Fibroblast of skin of scalp (primary cell): ENCODE results near the gene OSBPL7.

Experiments
- DNase-seq: peaks from one replicate; pipeline ENCODE4 v3.0.0-alpha.2; 2013

OSBPL7 gene

GRCh38 chr17:47823519-47823918 is 1.9 kb upstream of the OSBPL7 start:
- no peak for DNase-seq

- no peak for DNase-seq
Observed at GRCh38 chr17:47822785-47823184, 1.2 kb upstream of the OSBPL7 start.

GRCh38 chr17:47821031-47821423 is 567 bp downstream of the OSBPL7 start:
- DNase-seq = no peak

GRCh38 chr17:47820033-47820789 is 1.4 kb downstream of the OSBPL7 start:
- no peak for DNase-seq

- DNase-seq = no peak
Observed at GRCh38 chr17:47819475-47819874, 2.1 kb downstream of the OSBPL7 start.

GRCh38 chr17:47818002-47818695 is 3.4 kb downstream of the OSBPL7 start:
- no peak for DNase-seq

- DNase-seq = no peak
Observed at GRCh38 chr17:47816947-47817346, 4.6 kb downstream of the OSBPL7 start.

GRCh38 chr17:47816111-47816735 is 5.4 kb downstream of the OSBPL7 start:
- no peak for DNase-seq

- no peak for DNase-seq
Observed at GRCh38 chr17:47815106-47815918, 6.3 kb downstream of the OSBPL7 start.

- no peak for DNase-seq
Observed at GRCh38 chr17:47813512-47814031, 8.0 kb downstream of the OSBPL7 start.

GRCh38 chr17:47813077-47813476 is 8.5 kb downstream of the OSBPL7 start:
- no peak for DNase-seq

- DNase-seq = no peak
Observed at GRCh38 chr17:47812146-47812920, 9.3 kb downstream of the OSBPL7 start.

GRCh38 chr17:47811709-47812108 is 9.9 kb downstream of the OSBPL7 start:
- DNase-seq = no peak

GRCh38 chr17:47810901-47811635 is 10.5 kb downstream of the OSBPL7 start:
- DNase-seq = no peak

- peak; percentile 80 for DNase-seq
Observed at GRCh38 chr17:47810200-47810821, 11.3 kb downstream of the OSBPL7 start.

- DNase-seq = no peak
Observed at GRCh38 chr17:47808830-47809480, 12.6 kb downstream of the OSBPL7 start.

- DNase-seq = no peak
Observed at GRCh38 chr17:47808036-47808829, 13.4 kb downstream of the OSBPL7 start.

- DNase-seq = no peak
Observed at GRCh38 chr17:47807421-47807820, 14.2 kb downstream of the OSBPL7 start.

- no peak for DNase-seq
Observed at GRCh38 chr17:47806913-47807255, 14.7 kb downstream of the OSBPL7 start.
